ENCODE results near the gene GHSR.

GHSR gene

DNA sequence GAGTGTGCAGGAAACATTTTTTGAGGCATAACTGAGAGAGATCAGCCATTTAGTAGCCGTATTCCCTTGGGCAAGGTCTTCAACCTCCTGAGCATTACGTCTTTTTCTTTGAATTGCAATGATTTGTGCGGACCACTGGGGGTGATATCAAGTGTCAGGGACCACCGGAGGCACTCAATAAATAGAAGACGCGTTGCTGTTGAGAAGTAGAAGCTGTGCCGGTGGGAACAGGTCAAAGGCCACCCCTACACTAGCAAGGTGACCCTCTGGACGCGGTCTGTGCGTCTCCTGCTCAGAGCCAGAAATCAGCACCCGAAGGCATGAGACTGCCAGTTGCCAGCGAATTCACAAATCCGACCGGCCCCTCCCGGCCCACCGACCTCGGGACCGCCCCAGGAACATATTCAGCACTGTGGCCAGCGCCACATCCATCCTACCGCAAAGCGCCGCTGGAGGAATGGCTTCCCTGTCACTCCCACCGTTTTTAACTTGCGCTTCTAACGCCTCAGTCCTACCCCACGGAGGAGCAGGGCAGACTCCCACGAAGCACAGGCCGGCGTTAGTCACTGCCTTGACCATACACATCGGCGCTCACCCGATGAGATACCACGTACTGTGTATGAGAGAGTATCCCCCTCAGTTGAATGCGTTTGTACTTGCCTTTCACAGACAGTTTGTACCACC, 1.4 kb upstream of the GHSR start:
- TF ChIP-seq POLR2A (IDR thresholded peaks at IDR 0.05; ENCODE audit: low read length) (no peak), GATA1 (IDR thresholded peaks at IDR 0.05; ENCODE audit: low read depth, low read length) (no peak)

DNA sequence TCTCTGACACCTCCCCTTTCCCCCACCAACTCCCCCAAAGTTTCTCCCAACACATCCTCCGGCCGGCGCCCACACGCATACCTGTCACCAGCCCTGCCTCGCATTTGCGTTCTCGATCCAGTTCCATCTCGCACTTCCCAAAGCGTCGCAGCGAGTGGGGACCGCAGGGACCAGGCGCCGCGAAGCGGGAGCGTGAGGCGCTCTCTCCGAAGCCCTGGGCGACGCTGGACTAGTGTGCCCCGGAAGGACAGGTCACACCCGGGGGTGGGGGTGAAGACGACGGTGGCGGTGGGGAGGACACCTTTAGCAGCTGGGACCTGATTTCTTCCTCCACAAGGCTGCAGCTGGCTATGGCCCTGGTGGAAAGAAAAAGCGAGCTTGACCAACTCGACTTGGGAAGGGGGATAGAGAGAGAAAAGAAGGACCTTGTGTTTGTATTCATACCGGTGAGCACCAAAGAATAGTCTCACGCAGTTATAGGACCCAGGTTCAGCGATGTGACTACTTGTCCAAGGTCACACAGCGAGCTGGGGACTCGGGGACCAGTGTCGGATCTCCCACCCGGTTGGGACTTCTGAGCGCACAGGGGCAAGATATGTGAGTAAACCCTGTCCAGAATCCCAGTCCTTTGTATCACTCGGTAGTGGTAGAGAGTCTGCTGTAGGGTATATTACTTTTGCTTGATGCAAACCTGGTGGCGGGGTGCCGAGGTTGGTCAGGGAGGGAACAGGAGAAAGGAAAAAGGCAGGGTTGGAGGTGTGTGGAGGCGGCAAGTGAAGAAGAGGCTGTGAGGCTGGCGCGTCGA, 607 bp upstream of the GHSR start:
- TF ChIP-seq POLR2A (IDR thresholded peaks at IDR 0.05; ENCODE audit: low read length) (no peak), GATA1 (IDR thresholded peaks at IDR 0.05; ENCODE audit: low read depth, low read length) (no peak)

More for the DNA sequence above, 1.4 kb upstream of the GHSR start:
- peak; percentile 14 to 36 for DNase-seq

DNA sequence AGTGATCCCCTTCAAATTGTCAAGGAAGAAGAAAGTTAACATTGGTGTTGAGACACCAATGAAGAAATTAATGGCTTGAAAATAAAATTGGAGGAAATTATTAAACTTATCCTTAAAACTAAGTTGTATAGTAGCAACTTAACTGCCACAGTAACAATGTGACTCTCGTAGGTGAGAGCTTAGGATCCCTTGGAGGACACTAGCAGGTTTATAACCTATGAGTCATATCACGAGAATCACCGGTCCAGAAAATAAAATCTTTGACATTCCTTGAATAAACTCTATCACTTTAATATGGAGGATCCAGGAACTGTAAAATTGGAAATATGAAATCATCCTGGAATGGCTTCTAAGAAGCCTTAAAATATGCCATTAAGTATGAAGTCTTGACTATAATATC, 2.1 kb downstream of the GHSR start:
- no peak for TF ChIP-seq POLR2A (IDR thresholded peaks at IDR 0.05; ENCODE audit: low read length)
- no peak for TF ChIP-seq GATA1 (IDR thresholded peaks at IDR 0.05; ENCODE audit: low read depth, low read length)
- no peak for DNase-seq

More for the DNA sequence above, 607 bp upstream of the GHSR start:
- no peak for DNase-seq

DNA sequence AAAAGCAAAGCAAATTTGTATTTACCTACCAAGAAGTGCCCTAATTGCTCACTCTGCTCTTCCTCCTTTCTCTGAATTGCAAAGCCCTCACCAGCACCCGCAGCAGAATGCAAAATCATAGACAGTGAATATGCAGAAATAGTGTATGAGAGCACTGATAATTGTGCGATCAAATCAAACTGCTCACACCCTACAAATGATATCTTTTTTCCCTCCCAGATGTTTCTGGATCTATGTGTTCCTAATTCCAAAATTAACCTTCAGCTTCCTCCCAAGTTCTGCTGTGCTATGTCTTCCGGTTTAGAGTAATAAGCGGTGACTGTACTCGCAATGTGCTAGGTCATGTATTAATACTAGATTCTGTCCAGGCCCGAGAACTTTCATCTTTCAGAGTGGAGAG, 3.4 kb downstream of the GHSR start:
- TF ChIP-seq POLR2A (IDR thresholded peaks at IDR 0.05; ENCODE audit: low read length) = no peak
- TF ChIP-seq GATA1 (IDR thresholded peaks at IDR 0.05; ENCODE audit: low read depth, low read length) = no peak
- DNase-seq = no peak

DNA sequence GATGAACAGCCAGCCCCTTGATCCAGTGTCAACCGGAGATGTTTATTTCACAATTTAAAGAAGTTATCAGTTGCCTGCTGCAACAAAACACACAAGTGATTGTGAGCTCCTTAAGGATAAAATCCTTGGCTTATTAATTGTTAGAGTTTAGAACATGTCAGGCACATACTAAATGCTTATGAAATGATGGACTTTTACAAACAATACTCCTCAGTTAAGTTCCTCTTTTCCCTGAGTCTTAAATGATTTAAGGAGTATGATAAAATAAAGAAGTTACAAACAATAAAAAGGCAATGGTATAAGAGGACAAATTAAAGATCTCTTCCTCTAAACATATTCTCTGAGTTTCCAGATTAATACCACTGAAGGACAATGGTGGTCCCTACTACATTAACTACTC, 5.7 kb downstream of the GHSR start:
- no peak for TF ChIP-seq GATA1 (IDR thresholded peaks at IDR 0.05; ENCODE audit: low read depth, low read length)
- no peak for TF ChIP-seq POLR2A (IDR thresholded peaks at IDR 0.05; ENCODE audit: low read length)
- DNase-seq = no peak

DNA sequence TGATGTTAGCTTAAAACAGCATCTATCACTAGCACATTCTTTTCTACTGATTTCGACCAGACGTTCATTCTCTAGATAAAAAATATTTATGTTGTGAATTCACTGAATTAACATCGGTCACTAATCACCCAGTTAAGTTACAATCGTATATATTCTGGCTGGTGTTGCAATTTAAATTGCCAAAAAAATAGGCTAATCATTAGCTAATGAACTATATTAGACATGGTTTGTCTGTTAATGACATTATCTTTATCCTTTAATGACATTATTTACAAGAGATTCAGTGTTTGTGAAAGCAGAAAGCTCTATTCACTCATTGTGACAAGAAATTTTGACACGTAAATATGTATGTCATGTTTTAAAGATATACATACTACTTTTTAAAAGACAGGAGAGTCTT, 6.7 kb downstream of the GHSR start:
- DNase-seq = no peak
- TF ChIP-seq POLR2A (IDR thresholded peaks at IDR 0.05; ENCODE audit: low read length) = no peak
- TF ChIP-seq GATA1 (IDR thresholded peaks at IDR 0.05; ENCODE audit: low read depth, low read length) = no peak

DNA sequence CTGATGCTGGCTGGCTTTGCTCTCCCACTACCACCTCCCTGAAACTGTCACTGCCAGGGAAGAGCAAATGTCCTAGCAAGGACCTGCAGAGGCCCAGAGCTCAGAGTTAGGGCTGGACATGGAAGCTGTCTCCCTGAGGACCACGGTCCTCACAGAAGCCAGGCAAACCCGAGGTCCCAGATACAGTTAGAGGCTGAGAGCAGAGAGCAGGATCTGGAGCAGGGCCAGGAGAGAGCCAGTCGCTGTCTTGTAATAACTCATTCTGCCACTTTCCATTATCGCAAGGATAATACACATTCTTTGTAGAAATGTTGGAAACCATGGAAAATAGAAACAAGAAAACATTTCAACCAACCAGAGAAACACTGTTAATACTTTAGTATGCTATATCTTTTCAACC, 10.1 kb downstream of the GHSR start:
- no peak for DNase-seq
- TF ChIP-seq POLR2A (IDR thresholded peaks at IDR 0.05; ENCODE audit: low read length) (no peak), GATA1 (IDR thresholded peaks at IDR 0.05; ENCODE audit: low read depth, low read length) (no peak)

DNA sequence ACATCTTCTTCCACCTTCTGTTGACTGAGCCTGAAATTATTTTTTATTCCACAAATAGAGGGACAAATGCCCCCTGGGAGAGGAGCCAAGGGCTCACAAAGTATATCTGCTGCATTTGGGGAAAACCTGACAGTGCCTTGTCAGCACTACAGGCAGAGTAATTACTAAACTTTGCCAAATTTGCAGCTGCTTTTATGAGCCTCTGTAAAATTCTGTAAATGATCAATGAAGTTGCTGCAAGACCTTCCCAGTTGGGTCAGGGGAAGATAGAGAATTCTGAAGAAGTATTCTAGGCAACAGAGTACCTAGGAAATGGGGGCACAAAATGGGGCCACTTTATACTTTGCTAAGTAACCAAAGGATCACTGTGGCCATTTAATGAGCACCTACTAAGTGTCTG, 10.5 kb downstream of the GHSR start:
- TF ChIP-seq POLR2A (IDR thresholded peaks at IDR 0.05; ENCODE audit: low read length) = no peak
- TF ChIP-seq GATA1 (IDR thresholded peaks at IDR 0.05; ENCODE audit: low read depth, low read length) = no peak
- no peak for DNase-seq

DNA sequence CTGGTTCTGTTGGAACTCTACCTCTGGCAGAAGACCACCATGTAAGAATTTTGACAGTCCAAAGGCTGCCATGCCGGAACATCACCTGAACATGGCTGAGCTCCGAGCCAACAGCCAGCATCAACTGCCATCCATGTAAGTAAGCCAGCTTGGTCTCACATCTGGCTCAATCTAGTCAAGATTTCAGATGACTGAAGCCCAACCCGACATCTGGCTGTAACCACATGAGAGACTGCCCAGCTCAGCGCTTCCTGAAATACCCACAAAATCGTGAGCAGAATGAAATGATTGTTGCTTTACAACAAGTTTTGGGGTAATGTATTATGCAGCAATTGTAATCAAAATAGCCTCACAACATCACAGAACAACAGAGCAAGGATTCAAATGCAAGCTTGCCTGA, 32.9 kb downstream of the GHSR start:
- no peak for TF ChIP-seq GATA1 (IDR thresholded peaks at IDR 0.05; ENCODE audit: low read depth, low read length)
- TF ChIP-seq POLR2A (IDR thresholded peaks at IDR 0.05; ENCODE audit: low read length) = no peak
- no peak for DNase-seq

DNA sequence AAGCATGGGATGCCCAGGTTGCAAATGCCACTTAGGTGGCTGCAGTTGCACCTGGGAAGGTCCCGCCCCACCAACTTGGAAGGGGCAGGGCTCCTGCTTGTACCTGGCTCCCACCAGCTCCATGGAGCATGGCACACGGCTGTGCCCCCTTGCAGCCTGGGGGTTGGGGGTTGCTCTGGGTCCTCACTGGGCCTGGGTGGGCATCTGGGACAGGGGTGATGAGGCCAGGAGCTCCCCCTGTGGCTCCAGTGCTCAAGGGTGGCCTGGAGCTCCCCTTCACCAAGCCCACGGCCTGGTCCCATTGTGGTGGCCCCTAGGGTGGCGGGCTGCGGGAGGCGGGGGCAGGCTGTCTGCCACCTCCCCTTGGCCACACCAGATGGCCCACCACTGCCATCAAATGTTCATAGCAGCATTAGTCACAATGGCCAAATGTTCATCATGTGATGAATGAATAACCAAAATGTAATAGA, 36.7 kb downstream of the GHSR start:
- no peak for DNase-seq
- TF ChIP-seq GATA1 (IDR thresholded peaks at IDR 0.05; ENCODE audit: low read depth, low read length) (no peak), POLR2A (IDR thresholded peaks at IDR 0.05; ENCODE audit: low read length) (no peak)

DNA sequence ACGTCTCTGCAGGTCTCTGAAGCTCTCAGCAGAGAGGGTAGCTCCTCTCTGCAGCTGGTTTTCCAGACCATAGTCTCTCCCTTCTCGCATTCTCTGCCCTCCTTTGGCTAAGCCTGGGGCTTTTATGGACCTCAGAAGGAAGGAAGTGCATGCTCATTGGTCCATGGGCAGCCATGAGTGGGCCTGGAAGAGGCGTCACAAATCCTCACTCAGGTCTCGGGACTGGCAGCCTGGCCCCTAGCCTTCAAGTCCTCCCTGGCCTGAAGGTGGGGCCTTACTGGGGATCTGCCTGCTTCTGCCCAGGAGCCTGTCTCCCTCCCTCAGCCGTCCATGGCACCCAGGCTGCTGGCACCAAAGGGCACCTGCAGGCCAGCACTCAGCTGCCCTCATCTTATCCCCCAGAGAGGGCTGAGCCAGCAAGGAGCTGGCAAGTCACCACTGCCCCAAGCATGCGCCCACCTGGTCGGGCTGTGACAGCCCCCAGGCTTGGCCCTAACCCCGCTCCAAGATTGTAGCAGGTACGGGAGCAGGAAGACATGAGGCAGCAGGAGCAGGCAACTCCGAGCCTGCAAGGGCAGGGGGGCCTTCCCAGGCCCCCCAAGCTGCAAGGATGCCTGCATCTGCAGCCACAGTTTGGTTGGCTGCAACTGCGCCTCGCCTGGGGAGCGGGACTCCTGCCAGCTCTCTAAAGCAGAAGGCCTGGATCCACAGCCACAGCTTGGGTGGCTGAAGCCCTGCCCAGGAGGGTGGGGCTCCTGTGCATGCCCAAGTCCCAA, 37.4 kb downstream of the GHSR start:
- TF ChIP-seq GATA1 (IDR thresholded peaks at IDR 0.05; ENCODE audit: low read depth, low read length) = no peak
- TF ChIP-seq POLR2A (IDR thresholded peaks at IDR 0.05; ENCODE audit: low read length) = no peak
- no peak for DNase-seq

DNA sequence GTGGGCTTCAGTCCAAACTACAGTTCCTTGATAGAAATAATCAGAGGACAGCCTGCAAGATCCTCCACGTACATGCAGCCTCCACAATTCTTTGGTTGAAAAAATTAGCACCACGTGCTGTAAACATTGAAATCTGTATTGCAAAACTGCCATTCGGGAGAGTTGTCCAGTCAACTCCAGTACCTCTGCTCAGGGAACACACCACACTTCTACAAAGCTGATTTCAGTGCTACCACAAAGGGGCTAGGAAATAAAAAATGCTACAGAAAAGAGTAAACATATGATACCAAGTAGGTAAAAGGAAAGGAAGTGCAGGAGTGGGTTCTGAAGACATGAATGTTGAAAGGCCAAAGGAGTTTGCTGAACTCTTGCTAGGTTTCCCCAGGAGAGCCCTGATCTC, 40.4 kb downstream of the GHSR start:
- TF ChIP-seq GATA1 (IDR thresholded peaks at IDR 0.05; ENCODE audit: low read depth, low read length) (no peak), POLR2A (IDR thresholded peaks at IDR 0.05; ENCODE audit: low read length) (no peak)
- no peak for DNase-seq

DNA sequence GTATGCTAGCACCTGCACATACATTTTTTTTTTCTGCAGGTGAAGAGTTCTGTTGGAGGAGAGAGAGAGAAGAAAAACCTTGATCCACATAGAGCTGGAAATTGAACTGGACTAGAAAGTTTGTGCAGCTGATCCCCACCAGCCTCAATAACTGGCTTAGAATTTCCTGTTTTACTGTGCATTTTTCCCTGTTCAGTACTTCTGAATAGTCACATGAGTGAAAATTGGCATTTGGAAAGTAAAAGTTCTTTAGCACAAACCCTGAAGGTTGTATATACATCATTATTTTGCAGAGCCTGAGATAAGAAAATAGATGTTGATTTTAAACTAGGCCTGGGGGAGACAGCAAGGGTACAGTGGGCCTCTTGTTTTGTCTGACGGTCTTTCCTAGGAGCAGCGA, 42.3 kb downstream of the GHSR start:
- TF ChIP-seq POLR2A (IDR thresholded peaks at IDR 0.05; ENCODE audit: low read length) = no peak
- no peak for TF ChIP-seq GATA1 (IDR thresholded peaks at IDR 0.05; ENCODE audit: low read depth, low read length)
- DNase-seq = no peak

All from erythroblast (primary cell).